GM12874 (cell line): Measurements from ENCODE around the gene OR2A5.

Experiments used
- CTCF ChIP-seq: IDR thresholded peaks from 2 replicates; pipeline ENCODE4 v1.5.1; 2011; ENCODE audit warnings: low read depth, mild to moderate bottlenecking, control low read depth, low read length, moderate library complexity; ENCODE audit not compliant: insufficient read depth

Gene OR2A5

GRCh38 chr7:144098776-144099175, 50.0 kb downstream of the OR2A5 start:
- no peak for TF ChIP-seq CTCF

DNA sequence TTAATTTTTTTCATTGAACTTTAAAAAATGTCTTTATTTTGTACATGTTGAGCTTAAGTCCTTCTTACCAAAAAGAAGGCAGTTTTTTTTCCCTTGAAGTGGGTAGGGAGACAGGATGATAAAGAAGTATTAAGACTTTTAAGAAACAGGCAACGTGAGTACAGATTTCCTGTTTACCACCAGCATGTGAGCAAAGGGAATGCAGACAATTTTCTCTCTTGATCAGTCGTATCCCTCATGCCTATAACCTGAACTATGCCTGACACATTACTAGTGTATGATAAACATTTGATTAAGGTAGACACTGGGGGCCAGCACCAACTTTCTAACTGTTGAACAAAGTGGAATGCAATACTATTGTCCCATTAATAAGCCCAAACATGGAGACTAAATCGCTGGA, 51.9 kb downstream of the OR2A5 start:
- TF ChIP-seq CTCF = no peak

- TF ChIP-seq CTCF = no peak
These were observed 53.3 kb downstream of the OR2A5 start for GRCh38 chr7:144102041-144102440.

DNA sequence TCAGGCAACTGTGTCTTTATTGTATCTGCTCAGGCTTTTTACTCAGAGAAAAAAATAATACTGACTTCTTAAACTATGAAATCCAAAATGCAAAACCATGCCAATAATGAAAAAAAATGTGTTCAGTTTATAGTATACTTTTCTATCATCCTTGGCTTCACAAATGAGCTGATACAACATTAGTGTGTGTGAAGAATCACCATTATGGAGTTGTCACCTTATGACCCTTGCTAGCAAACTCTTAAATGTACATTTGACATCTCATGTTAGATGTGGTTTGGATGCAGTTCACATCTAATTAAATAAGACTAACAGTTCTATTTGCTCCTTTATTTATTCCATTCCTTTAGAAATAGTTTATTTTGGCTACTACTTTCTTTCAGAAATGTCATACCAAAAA, 56.5 kb downstream of the OR2A5 start:
- TF ChIP-seq CTCF = no peak
